K562 treated with DMSO at 1 percent for 4 hours (cell line): ENCODE measurements around the gene WNT3A. TPM values are rescaled to one million over a fixed set of nuclear protein-coding genes. Genes with fewer than 3 reads are reported as not detected.

ENCODE experiments used
- total RNA-seq: library from RNA; unstranded; fragments of 300-600 nt; gene quantifications from 2 replicates; pipeline ENCODE4 v1.2.3, GENCODE V29; 2022; ENCODE audit not compliant: insufficient read depth

The WNT3A gene, protein sequence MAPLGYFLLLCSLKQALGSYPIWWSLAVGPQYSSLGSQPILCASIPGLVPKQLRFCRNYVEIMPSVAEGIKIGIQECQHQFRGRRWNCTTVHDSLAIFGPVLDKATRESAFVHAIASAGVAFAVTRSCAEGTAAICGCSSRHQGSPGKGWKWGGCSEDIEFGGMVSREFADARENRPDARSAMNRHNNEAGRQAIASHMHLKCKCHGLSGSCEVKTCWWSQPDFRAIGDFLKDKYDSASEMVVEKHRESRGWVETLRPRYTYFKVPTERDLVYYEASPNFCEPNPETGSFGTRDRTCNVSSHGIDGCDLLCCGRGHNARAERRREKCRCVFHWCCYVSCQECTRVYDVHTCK
- total RNA-seq = not detected in 2 replicates

DNA sequence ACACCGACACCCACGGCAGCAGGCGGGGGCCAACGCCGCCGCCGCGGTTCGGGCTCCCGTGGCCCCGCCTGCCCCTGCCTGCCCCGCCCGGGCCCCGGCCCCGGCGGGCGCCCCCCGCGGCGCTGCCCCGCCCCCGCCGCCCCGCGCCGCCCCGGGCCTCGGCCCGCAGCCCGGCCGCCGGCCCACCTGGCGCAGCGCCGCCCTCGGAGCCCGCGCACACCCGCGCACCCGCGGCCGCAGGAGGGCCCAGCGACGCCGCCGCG is at the start of gene WNT3A:
Gene WNT3A (plus strand): TSS at position 213 of the 263 bp plus-strand sequence. CDS start 131 bp downstream, outside the sequence.

DNA sequence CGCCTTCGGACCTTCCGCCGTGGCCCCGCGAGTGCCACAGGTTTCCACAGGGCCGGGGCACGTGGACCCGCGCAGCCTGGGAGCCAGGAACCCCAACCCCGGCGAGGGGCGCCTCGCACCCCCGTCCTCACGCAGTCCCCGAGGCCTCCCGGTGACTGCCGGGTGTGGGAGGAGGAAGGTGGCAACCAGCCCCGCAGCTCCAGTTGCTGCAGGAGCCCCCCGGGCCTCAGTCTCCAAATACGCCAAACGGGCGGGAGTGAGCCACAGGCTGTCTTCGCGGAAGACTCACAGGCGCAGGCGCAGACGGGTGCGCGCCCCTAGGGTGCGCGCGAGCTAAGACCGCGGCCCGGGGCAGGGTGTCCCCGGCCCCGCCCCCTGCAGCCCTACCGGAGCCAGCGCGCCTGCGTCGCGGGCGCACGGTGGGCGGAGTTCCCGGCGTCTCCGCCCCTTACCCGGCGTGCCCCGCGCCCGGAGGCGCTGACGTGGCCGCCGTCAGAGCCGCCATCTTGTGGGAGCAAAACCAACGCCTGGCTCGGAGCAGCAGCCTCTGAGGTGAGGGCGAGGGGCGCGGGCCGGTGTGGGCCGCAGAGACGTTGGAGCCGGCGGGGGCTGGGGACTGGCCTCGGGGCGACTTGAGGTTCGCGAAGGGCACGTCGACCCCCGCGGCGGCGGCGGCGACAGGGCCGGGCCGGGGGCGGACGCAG is 75.6 kb downstream of the WNT3A start, which contains the start of gene ARF1:
Gene ARF1 (plus strand): TSS at position 495 of the 704 bp plus-strand sequence. CDS start 14,407 bp downstream, outside the sequence.

DNA sequence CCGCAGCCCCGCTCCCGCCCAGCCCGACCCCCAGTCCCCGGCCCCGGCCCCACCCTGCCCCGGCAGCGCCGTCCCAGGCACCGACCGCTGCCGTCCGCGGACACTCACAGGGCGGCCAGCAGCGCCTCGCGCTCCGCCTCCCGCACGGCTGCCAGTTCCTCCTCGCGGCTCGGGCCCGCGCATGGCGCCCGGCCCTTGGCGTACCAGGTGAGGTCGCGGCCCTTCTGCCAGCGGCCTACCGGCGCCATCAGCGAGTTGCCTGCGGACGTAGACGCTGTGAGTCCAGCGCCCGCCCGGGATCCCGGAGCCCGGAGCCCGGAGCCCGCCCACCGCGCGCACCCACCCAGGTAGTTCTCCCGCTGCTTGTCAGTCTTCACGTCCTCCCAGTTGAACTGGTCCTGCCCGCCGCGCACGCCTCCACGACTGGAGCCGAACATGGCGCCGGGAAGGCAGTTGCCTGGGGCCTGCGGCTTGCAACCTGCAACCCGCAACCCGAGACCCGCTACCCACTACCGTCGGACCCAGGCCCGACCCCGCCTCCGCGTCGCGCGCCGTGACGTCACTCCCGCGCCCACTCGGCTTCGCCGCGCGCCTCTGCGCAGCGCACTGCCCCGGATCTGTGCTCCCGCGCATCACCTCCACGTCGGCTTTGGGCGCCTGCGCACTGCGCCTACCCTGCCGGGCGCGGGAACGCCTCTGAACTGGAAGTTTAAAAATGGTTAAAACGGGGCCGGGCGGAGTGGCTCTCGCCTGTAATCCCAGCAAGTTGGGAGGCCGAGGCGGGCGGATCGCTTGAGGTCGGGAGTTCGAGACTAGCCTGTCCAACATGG is 96.2 kb downstream of the WNT3A start, which contains the start of gene C1orf35:
Gene C1orf35 (minus strand): TSS at position 535 of the 830 bp plus-strand sequence. CDS start 98 bp downstream, at position 437.

DNA sequence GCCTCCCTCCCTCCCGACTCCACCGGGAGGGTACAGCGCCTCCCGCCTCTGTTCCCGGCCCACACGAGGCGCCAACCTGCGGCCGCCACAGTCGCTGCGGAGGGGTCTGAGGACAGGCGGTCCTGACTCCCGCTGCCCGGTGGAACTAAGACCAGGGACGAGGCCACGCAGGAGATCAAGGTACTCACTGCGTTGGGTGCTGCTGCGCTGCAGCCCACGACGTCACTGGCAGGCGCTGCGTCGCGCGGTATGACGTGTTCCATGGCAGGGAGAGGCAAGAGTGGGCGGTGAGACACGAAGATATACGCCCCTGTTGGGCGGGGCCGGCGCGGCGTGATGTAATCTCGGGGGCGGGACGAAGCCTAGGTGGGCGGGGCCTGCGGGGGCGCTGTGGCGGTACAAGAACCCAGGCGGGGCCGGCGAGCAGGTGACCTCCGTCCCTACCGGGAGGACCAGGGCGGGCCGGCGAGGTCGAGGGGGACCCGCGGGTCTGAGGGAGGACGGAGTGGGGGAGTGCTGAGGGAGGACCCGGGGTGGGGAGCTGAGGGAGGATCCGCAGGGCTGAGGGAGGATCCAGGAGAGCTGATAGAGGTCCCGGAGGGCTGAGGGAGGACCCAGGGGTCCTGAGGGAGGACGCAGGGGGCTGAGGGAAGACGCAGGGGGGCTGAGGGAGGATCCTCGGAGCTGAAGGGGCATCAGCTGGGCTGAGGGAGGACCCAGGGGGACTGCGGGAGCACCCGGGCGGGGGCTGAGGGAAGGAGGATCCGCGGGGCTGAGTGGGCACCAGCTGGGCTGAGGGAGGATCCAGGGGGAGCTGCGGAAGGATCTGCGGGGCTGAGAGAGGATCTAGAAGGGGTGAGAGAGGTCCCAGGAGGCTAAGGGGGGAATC is 102.5 kb downstream of the WNT3A start, which contains the start of gene MRPL55:
Gene MRPL55 (minus strand): TSS at position 227 of the 889 bp plus-strand sequence. CDS start 1,039 bp downstream, outside the sequence.

Other genes with a start within 250 kb of the WNT3A start
- not detected in 2 replicates for gene PRSS38, start 191.3 kb upstream of the WNT3A start, total RNA-seq
- 0.39 and 0.47 TPM in 2 replicates for gene WNT9A, start 59.1 kb upstream of the WNT3A start, total RNA-seq
- gene ARF1, start 75.7 kb downstream of the WNT3A start, total RNA-seq = 575 and 588 TPM in 2 replicates
- 27.0 and 31.6 TPM in 2 replicates for gene C1orf35, start 96.3 kb downstream of the WNT3A start, total RNA-seq
- 90.1 and 126 TPM in 2 replicates for gene MRPL55, start 102.3 kb downstream of the WNT3A start, total RNA-seq
- gene GUK1, start 133.3 kb downstream of the WNT3A start, total RNA-seq = 341 and 371 TPM in 2 replicates
- gene GJC2, start 142.9 kb downstream of the WNT3A start, total RNA-seq = 0.99 and 1.5 TPM in 2 replicates
- gene IBA57, start 158.8 kb downstream of the WNT3A start, total RNA-seq = 4.9 and 5.7 TPM in 2 replicates
- 10.4 and 17.4 TPM in 2 replicates for gene OBSCN, start 201.0 kb downstream of the WNT3A start, total RNA-seq